ENCODE results near the gene RTKN. TPM values are rescaled to one million over a fixed set of nuclear protein-coding genes. Genes with fewer than 3 reads are reported as not detected.

The RTKN gene
- 24.3 and 53.7 TPM in 2 replicates for total RNA-seq

DNA sequence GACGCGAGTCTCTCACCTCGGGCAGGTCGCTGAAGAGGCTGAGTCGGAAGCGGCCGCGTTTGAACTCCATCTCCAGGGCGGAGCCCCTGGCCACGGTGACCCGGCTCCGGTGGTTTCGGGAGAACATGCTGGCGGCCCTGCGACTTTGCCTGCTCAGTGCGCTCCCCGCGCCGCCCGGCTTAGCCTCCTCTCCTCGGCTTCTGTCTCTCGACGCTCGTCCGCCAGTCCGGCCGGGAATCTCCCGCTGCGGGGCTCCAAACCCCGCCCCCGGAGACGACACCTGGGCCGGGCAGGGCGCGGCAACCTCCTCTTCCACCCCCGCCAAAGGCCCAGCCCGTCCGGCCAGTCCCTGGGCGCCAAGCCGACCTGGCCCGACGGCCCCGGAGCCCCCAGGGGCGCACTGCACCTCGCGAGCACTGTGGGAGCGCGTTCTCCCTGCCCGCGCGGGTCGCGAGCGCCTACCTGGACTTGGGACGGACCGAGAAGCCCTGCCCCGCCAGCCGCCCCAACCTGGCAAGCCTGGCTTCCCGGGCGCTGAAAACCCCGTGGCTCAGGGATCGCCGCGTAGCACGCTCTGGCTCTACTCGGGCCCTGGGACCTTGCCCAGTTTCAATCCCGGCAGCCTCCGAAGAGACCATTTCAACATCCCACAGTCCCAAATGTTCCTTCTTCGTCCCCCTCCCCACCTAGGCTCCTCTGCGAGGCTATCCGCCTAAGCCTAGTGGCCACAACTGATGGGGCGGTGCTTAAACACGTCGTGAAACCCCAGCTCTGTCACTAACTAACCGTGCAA, at the start of gene RTKN:
TSS of gene RTKN (minus strand) at position 248 of the 793 bp plus-strand sequence. CDS start at position 127, 121 bp downstream.

DNA sequence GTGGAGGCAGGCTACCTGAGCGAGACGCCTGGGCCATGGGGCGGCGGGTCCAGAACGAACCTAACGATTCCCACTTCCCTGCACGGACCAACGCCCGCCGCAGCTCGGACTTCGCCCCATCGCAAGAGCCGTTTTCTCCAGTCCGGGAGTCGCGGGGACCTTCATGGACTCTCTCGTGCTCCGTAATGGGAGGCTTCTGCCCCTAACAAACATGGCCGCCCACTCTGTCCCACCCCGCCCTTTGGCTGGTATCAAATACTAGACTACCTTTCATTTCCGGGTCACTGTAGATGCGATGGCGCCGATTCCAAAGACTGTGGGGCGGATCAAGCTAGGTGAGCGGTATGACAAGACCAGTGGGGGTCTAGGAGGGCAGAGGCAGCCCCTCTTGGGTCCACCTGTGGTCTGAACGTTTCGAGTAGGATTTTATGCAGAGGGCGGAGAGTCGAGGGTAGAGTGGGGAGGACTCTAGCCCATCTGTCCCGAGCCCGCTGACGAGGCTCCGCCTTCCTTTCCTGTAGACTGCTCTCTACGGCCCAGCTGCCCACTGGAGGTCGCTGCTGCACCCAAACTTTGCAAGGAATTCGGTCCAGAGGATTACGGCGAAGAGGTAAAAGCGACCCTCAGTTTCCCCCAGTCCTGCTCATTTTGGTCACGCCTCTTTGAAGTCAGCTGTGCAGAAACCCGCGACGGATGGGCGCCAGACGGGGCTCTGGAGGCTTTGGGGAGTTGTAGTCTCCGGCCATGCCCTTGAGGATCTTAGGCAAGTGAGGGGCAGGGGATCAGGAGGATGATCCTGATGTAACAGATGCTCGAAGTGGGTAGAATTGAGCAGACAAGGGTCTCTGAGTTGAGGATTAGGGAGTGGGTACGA, 41.3 kb upstream of the RTKN start, which contains the start of the genes CCDC142 and TTC31:
TSS of gene CCDC142 (minus strand) at position 198 of the 874 bp plus-strand sequence. CDS start at position 37, 161 bp downstream.
TSS of gene TTC31 (plus strand) at position 281 of the 874 bp plus-strand sequence. CDS start at position 296, 15 bp downstream.

DNA sequence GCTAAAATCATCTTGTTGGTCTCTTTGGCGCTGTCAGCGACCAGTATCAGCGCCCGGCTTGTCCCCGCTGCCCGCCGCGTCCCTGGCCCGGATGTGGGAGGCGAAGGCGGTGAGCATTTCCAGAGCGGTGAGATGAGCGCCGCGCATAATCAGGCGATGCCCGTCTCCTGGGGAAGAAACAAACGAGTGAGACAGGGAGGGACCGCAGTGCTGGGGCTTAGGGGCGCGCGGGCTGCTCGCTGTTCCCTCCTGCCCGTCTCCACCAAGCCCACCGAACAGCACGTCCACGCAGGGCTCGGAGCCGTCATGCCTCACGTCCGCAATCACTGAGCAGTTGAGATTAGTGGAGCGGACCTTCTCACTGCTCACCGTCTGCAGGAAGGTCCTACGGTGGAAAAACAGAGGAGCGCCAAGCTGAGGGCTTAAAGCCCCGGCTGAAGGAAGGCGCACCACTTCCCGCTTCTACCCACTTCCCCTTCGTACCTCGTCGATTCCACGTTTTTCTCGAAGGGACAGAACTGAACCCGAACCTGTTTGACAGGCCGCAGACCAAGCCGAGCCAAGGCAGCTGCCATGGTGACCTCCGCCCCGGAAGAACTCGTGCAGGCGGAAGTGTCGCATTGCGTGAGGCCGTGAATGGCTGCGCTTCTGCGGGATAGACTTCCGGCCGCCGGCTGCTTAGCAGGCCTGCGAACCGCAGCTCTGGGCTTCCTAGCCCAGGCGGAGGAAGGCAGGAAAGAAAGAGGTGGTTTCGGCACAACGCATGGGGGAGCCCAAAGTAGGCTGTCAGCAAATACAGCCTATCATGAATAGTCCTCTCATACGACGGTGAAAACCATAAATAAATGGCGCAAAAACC, 30.6 kb upstream of the RTKN start, which contains the start of gene MRPL53:
TSS of gene MRPL53 (minus strand) at position 595 of the 859 bp plus-strand sequence. CDS start at position 575, 20 bp downstream.

GRCh38 chr2:74458132-74458937, 16.6 kb upstream of the RTKN start, which contains the start of gene WBP1:
WBP1 (plus strand) TSS chr2:74458438; CDS start chr2:74458603, 165 bp downstream.

DNA sequence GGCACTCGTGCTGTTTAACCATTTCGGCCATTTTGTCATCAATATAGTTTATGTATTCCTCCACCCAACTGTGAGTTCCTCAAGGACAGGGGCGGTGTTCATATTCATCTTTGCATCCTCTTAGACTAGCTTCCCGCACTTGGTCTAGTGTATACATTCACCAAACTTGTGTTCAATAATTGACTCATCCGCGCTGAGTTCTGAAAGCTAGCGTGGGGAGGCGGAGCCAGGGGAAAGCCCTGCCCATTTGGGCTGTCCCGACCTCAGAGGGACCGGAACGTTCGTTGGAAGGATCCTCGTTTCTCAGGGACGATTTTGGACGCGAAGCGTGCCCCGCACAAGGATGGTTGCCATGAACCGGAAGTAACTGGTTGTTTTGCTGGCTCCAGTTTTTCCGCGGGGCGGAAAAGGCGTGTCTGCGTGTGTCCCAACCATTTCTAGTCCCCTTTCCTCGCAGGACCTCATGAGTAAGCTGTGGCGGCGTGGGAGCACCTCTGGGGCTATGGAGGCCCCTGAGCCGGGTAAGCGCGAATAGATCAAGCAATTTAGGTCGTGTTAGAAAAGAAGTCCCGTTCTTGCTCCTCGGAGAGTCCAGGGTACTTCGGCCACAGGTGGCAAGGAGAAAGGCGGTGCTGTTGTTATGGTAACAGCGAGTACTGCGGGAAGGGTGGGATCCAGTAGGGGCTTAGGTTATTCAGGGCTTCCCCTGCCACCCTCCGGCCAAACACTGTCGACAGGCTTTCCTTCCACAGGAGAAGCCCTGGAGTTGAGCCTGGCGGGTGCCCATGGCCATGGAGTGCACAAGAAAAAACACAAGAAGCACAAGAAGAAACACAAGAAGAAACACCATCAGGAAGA, 13.1 kb upstream of the RTKN start, which contains the start of gene INO80B:
TSS of gene INO80B (plus strand) at position 434 of the 858 bp plus-strand sequence. CDS start at position 464, 30 bp downstream.

DNA sequence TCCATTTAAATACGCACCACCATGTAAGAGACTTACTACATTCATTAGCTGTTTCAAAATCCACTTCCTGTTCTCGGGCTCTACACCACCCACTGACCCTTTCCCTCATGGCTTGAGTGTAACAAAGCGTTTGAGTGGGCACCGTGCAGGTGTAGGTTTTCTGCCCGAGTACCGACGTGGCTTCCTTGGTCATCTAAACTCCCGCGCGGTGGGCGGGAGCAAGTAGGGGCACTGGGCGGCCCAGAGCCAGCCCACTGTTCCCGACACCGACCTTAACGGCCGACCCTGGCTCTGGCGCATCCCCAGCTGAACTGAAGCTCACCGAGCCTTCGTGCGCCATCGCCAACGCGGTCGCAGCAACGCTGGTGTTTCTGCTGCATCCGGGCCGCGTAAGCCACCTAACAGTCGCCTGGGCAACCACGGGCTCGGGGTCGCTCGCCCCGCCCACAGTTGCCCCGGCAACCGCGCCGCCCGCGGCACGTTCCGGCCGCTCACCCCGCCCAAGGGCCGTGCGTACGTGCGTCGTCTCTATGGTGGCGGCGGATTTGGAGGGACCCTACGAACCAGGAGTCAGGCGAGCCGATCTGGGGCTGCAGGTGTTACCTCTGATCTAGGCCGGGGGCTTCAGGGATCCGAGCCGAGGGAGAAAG, 20.4 kb downstream of the RTKN start, which contains the start of the genes C2orf81 and WDR54:
TSS of gene C2orf81 (minus strand) at position 399 of the 650 bp plus-strand sequence. CDS start at position 340, 59 bp downstream.
TSS of gene WDR54 (plus strand) at position 510 of the 650 bp plus-strand sequence. CDS start 424 bp downstream, outside the sequence.

GRCh38 chr2:74379851-74380789, 61.6 kb downstream of the RTKN start, which contains the start of gene DCTN1:
DCTN1 (minus strand) TSS chr2:74380311; CDS start chr2:74380037, 274 bp downstream.

Other genes with a start within 250 kb of the RTKN start
- gene MTHFD2, start 243.3 kb downstream of the RTKN start, total RNA-seq: 272 and 311 TPM in 2 replicates
- gene SLC4A5, start 98.5 kb downstream of the RTKN start, total RNA-seq: 0.24 and 0.64 TPM in 2 replicates
- 44.1 and 82.9 TPM in 2 replicates for gene DCTN1, start 61.6 kb downstream of the RTKN start, total RNA-seq
- 0.64 and 0.72 TPM in 2 replicates for gene C2orf81, start 20.3 kb downstream of the RTKN start, total RNA-seq
- 34.1 and 62.7 TPM in 2 replicates for gene WDR54, start 20.2 kb downstream of the RTKN start, total RNA-seq
- 9.4 and 10.4 TPM in 2 replicates for gene INO80B, start 13.2 kb upstream of the RTKN start, total RNA-seq
- 29.6 and 32.8 TPM in 2 replicates for gene WBP1, start 16.5 kb upstream of the RTKN start, total RNA-seq
- gene MOGS, start 23.4 kb upstream of the RTKN start, total RNA-seq: 65.3 and 67.6 TPM in 2 replicates
- 27.7 and 32.5 TPM in 2 replicates for gene MRPL53, start 30.7 kb upstream of the RTKN start, total RNA-seq
- gene CCDC142, start 41.1 kb upstream of the RTKN start, total RNA-seq: 11.3 and 14.5 TPM in 2 replicates
- 8.0 and 10.9 TPM in 2 replicates for gene TTC31, start 41.1 kb upstream of the RTKN start, total RNA-seq
- gene LBX2, start 57.7 kb upstream of the RTKN start, total RNA-seq: 1.2 and 3.2 TPM in 2 replicates
- gene PCGF1, start 65.8 kb upstream of the RTKN start, total RNA-seq: 30.7 and 33.7 TPM in 2 replicates
- not detected in 2 replicates for gene TLX2, start 72.5 kb upstream of the RTKN start, total RNA-seq
- gene DQX1, start 84.3 kb upstream of the RTKN start, total RNA-seq: 2.8 and 4.6 TPM in 2 replicates
- 160 and 193 TPM in 2 replicates for gene AUP1, start 87.8 kb upstream of the RTKN start, total RNA-seq
- gene HTRA2, start 88.0 kb upstream of the RTKN start, total RNA-seq: 55.4 and 59.8 TPM in 2 replicates
- 0.21 and 1.4 TPM in 2 replicates for gene LOXL3, start 112.0 kb upstream of the RTKN start, total RNA-seq
- 3.0 and 3.9 TPM in 2 replicates for gene DOK1, start 112.8 kb upstream of the RTKN start, total RNA-seq
- gene M1AP, start 206.4 kb upstream of the RTKN start, total RNA-seq: 0.96 and 4.5 TPM in 2 replicates
- gene SEMA4F, start 212.3 kb upstream of the RTKN start, total RNA-seq: 5.8 and 8.7 TPM in 2 replicates